SH-SY5Y (cell line): ENCODE measurements around the gene LDLRAD2.

ENCODE experiments used
- GATA2 ChIP-seq: IDR thresholded peaks from 2 replicates; pipeline ENCODE4 v1.6.1; 2011; ENCODE audit warnings: mild to moderate bottlenecking, low read depth, low read length
- GATA3 ChIP-seq: IDR thresholded peaks from 2 replicates; pipeline ENCODE4 v1.6.1; 2011; ENCODE audit warnings: low read depth, mild to moderate bottlenecking, low read length, moderate library complexity

Gene LDLRAD2

GRCh38 chr1:21816602-21817302, 4.7 kb downstream of the LDLRAD2 start:
- TF ChIP-seq GATA3 (no peak), GATA2 (no peak)

- TF ChIP-seq GATA2, result no peak
- no peak for TF ChIP-seq GATA3
Observed at GRCh38 chr1:21818656-21819055, 6.6 kb downstream of the LDLRAD2 start.

GRCh38 chr1:21820597-21821232, 8.7 kb downstream of the LDLRAD2 start:
- TF ChIP-seq GATA3 (no peak), GATA2 (no peak)

- TF ChIP-seq GATA3 (no peak), GATA2 (no peak)
Observed at GRCh38 chr1:21821385-21822019, 9.4 kb downstream of the LDLRAD2 start.

- TF ChIP-seq GATA2, result no peak
- TF ChIP-seq GATA3, result no peak
Observed at GRCh38 chr1:21822349-21822748, 10.3 kb downstream of the LDLRAD2 start.

GRCh38 chr1:21823206-21823979, 11.3 kb downstream of the LDLRAD2 start:
- TF ChIP-seq GATA2 (no peak), GATA3 (no peak)

GRCh38 chr1:21823980-21824702, 12.1 kb downstream of the LDLRAD2 start:
- TF ChIP-seq GATA2 (no peak), GATA3 (no peak)

- TF ChIP-seq GATA2 (no peak), GATA3 (no peak)
Observed at GRCh38 chr1:21824926-21825325, 12.9 kb downstream of the LDLRAD2 start.

GRCh38 chr1:21825393-21825792, 13.3 kb downstream of the LDLRAD2 start:
- TF ChIP-seq GATA2 (no peak), GATA3 (no peak)

GRCh38 chr1:21827141-21827679, 15.1 kb downstream of the LDLRAD2 start:
- TF ChIP-seq GATA2 (no peak), GATA3 (no peak)

GRCh38 chr1:21828075-21828474, 16.0 kb downstream of the LDLRAD2 start:
- no peak for TF ChIP-seq GATA2
- TF ChIP-seq GATA3, result no peak

- TF ChIP-seq GATA3, result no peak
- TF ChIP-seq GATA2, result no peak
Observed at GRCh38 chr1:21828506-21829210, 16.6 kb downstream of the LDLRAD2 start.

GRCh38 chr1:21829294-21829693, 17.2 kb downstream of the LDLRAD2 start:
- TF ChIP-seq GATA3, result no peak
- TF ChIP-seq GATA2, result no peak
